ENCODE results near the gene FKBP1A. TPM values are rescaled to one million over a fixed set of nuclear protein-coding genes. Genes with fewer than 3 reads are reported as not detected.

The FKBP1A gene
- total RNA-seq: 968 and 982 TPM in 2 replicates
- 1,861 and 1,972 TPM in 2 replicates for polyA plus RNA-seq
- polyA plus RNA-seq (2011; cell fraction: cytosol; rRNA removed): 1,632 and 1,874 TPM in 2 replicates
- polyA plus RNA-seq (2011; cell fraction: nucleus; rRNA removed): 571 and 678 TPM in 2 replicates
- 1,466 and 1,504 TPM in 2 replicates for polyA plus RNA-seq (2012)
- polyA minus RNA-seq: 1,622 and 1,688 TPM in 2 replicates
- polyA minus RNA-seq (2011; cell fraction: cytosol; rRNA and poly(A)+ RNA removed): 59.7 TPM
- polyA minus RNA-seq (2011; cell fraction: nucleus; rRNA and poly(A)+ RNA removed): 209 and 300 TPM in 2 replicates
- Bru-seq, nascent RNA: percentile 99 among the genes with signal in this experiment
- percentile 100 among the genes with signal in this experiment for BruChase-seq, experiment 1, labeled RNA remaining after a 6-hour chase
- BruChase-seq, experiment 2, labeled RNA remaining after a 2-hour chase: percentile 100 among the genes with signal in this experiment
- long read RNA-seq, transcript FKBP1A-203 (4 exons, 976 nt): minor isoform, 104 of 2,856 reads
- long read RNA-seq, transcript FKBP1A-211 (4 exons, 1,518 nt): minor isoform, 26 of 2,856 reads
- long read RNA-seq, transcript FKBP1A-204 (5 exons, 1,622 nt): major isoform, 2,495 of 2,856 reads
- long read RNA-seq, transcript FKBP1A-202 (4 exons, 747 nt): minor isoform, 41 of 2,856 reads
- long read RNA-seq, partial matches to known transcripts: 35 of 2,856 reads
- long read RNA-seq, other reads (novel, unspliced or antisense): 152 of 2,856 reads

DNA sequence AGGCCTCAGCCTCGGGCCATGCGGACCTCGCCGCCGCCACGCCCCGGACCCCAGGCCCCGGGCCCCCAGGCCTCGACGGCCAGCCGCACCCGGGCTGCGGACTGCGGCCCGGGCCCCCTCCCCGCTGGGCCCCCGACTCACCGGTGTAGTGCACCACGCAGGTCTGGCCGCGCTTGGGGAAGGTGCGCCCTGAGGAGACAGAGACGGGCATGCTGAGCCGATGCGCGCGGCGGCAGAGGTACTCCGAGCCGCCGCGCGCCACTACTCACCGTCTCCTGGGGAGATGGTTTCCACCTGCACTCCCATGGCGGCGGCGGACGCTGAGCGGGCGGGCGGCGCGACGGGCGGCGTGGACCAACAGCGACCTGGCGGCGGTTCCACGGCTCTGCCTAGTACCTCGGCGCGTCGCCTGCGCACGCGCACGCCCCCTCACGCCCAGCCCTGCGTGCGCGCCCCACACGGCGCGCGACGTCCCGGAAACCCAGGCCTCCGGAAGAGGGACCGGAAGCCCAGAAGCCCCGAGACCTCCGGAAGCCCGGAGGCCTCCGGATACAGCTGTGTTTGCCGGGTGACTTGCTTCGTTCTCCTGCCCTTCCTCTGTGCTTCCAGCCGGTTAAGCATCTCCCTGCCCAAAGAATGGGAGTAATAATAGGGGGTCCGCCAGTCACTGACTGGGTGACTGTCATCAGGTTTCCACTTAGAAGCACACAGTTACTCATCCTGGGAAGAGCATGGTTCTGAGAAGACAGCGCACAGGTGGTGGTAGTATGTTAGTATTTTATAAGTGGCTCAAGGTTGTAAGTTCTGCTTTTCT is at the start of gene FKBP1A:
TSS of gene FKBP1A (minus strand) at position 362 of the 814 bp plus-strand sequence. CDS start at position 306, 56 bp downstream.
- H3K27me3 ChIP-seq (ENCODE audit: control insufficient read depth in 2 of 2, insufficient read depth in 2 of 2, low read length in 2 of 2): no peaks in the 10 kb centered on the region
- peaks cover 57% of the 10 kb centered on the region for H3K79me2 ChIP-seq (ENCODE audit: control insufficient read depth, insufficient read depth, low read length)
- DNase-seq (ENCODE audit: low read depth, low spot score): peak; percentile 90
- no TSS peak for BruUV-seq (replicated peaks)
- H3K36me3 ChIP-seq (ENCODE audit: control insufficient read depth in 2 of 2, extremely low read depth in 1 of 2, insufficient read depth in 2 of 2, low read length in 2 of 2): peaks cover 0 to 4% of the 10 kb centered on the region in 2 experiments
- peak within 1 kb of the TSS; percentile 92 for H3K9ac ChIP-seq (replicated peaks; ENCODE audit: extremely low read depth, insufficient read depth, low read length)
- no peak for TF ChIP-seq MYC (IDR thresholded peaks at IDR 0.05; ENCODE audit: low read depth, low read length)
- peak; percentile 92 for TF ChIP-seq POLR2A (IDR thresholded peaks at IDR 0.05; ENCODE audit: low read depth, low read length)
- TF ChIP-seq, protein P1, sequence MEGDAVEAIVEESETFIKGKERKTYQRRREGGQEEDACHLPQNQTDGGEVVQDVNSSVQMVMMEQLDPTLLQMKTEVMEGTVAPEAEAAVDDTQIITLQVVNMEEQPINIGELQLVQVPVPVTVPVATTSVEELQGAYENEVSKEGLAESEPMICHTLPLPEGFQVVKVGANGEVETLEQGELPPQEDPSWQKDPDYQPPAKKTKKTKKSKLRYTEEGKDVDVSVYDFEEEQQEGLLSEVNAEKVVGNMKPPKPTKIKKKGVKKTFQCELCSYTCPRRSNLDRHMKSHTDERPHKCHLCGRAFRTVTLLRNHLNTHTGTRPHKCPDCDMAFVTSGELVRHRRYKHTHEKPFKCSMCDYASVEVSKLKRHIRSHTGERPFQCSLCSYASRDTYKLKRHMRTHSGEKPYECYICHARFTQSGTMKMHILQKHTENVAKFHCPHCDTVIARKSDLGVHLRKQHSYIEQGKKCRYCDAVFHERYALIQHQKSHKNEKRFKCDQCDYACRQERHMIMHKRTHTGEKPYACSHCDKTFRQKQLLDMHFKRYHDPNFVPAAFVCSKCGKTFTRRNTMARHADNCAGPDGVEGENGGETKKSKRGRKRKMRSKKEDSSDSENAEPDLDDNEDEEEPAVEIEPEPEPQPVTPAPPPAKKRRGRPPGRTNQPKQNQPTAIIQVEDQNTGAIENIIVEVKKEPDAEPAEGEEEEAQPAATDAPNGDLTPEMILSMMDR (IDR thresholded peaks at IDR 0.05; ENCODE audit: extremely low read depth in 1 of 2, insufficient read depth in 1 of 2, low read depth in 1 of 2, low read length in 2 of 2): peak in 1 of 2 donors; percentile 8
- no peak for TF ChIP-seq EZH2 (IDR thresholded peaks at IDR 0.05; ENCODE audit: borderline replicate concordance, low read depth, low read length, severe bottlenecking)
- peak; percentile 70 for TF ChIP-seq GATA2 (IDR thresholded peaks at IDR 0.05; ENCODE audit: insufficient read depth, insufficient read length, low read depth, low read length)
- TF ChIP-seq, protein P2, sequence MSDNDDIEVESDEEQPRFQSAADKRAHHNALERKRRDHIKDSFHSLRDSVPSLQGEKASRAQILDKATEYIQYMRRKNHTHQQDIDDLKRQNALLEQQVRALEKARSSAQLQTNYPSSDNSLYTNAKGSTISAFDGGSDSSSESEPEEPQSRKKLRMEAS (IDR thresholded peaks at IDR 0.05; ENCODE audit: insufficient read depth, insufficient read length): peak; percentile 27
- peak; percentile 71 for TF ChIP-seq FOS (IDR thresholded peaks at IDR 0.05; ENCODE audit: borderline replicate concordance, insufficient read depth, low read length)
- no peak for TF ChIP-seq JUN (IDR thresholded peaks at IDR 0.05; ENCODE audit: borderline replicate concordance, insufficient read depth, insufficient read length, low read depth)
- TF ChIP-seq POLR2AphosphoS5 (IDR thresholded peaks at IDR 0.05; ENCODE audit: insufficient read depth, low read depth, low read length): peak; percentile 99
- peaks cover 4% of the 10 kb centered on the region for H3K9me3 ChIP-seq (replicated peaks; ENCODE audit: control insufficient read depth, insufficient read depth, low read length)
- FAIRE-seq: peak; percentile 83
- peak within 1 kb of the TSS; percentile 91 for H3K4me2 ChIP-seq (ENCODE audit: insufficient read depth, low read length)
- peaks cover 3% of the 10 kb centered on the region for H4K20me1 ChIP-seq (replicated peaks; ENCODE audit: control insufficient read depth, extremely low read depth, insufficient read depth, low read length)
- ChIA-PET CTCF (interaction anchor here (1.2 to 6.5 kb wide), 8 partner anchors 10 to 111 kb away, joined by 3 to 107 read pairs (median 14); no protein-coding TSS in a partner anchor), POLR2A (interaction anchor here (1.7 kb wide), 2 partner anchors 42 to 57 kb away, joined by 4 read pairs; no protein-coding TSS in a partner anchor)
- no peak within 1 kb of the TSS for H2AFZ ChIP-seq (ENCODE audit: low read depth, low read length)
- peak within 1 kb of the TSS; percentile 90 for H3K27ac ChIP-seq (ENCODE audit: insufficient read depth, low read depth, low read length)
- H3K4me3 ChIP-seq (replicated peaks in 1 of 3; ENCODE audit: insufficient read depth in 1 of 3, low read depth in 1 of 3, low read length in 3 of 3): peak within 1 kb of the TSS; percentile 82 to 86 (median 83)
- intact Hi-C loops (cut with micrococcal nuclease) (loop anchor here (1.0 to 5.0 kb wide), 4 partner anchors 42 to 166 kb away; partner anchors contain the start of genes NSFL1C and RAD21L1), dilution Hi-C loops (cut with MboI; ENCODE audit: extremely low pct_ligation_motif_present, low sequenced_read_pairs) (no loop called here)
- H3K9me1 ChIP-seq (replicated peaks; ENCODE audit: control insufficient read depth, extremely low read depth, insufficient read depth, low read length): no peaks in the 10 kb centered on the region
- H3K4me1 ChIP-seq (ENCODE audit: control insufficient read depth, extremely low read depth, insufficient read depth, low read length): peaks cover 71% of the 10 kb centered on the region

Measured in endothelial cell of umbilical vein (primary cell).